Neutrophil (primary cell): ENCODE data around the gene TMC1.
"Not testable (repeated sequence)": the region's sequence is repeated elsewhere in the genome, so short reads cannot be mapped to it uniquely, and the experiment has no call there.

Source experiments
- H3K27ac ChIP-seq: fragments of 200-600 bp; sonication (generic); 2 replicates; pipeline ENCODE4 v1.5.1; 2016; ENCODE audit warnings: mild to moderate bottlenecking, moderate library complexity
- H3K27me3 ChIP-seq: fragments of 200-600 bp; sonication (generic); 2 replicates; pipeline ENCODE4 v1.6.0; 2016; ENCODE audit warnings: mild to moderate bottlenecking
- H3K36me3 ChIP-seq: fragments of 200-600 bp; sonication (generic); 2 replicates; pipeline ENCODE4 v1.5.1; 2017
- H3K4me1 ChIP-seq, 2 experiments: fragments of 200-600 bp in 1 of 2; sonication (generic) in 1 of 2; 1 replicate in 1 of 2; 2 replicates in 1 of 2; pipeline versions ENCODE4 v1.5.1 to v1.6.1; 2013 to 2016; ENCODE audit warnings: low read depth in 1 of 2, low read length in 1 of 2, mild to moderate bottlenecking in 1 of 2, moderate library complexity in 1 of 2; ENCODE audit not compliant: control insufficient read depth in 1 of 2, insufficient read depth in 1 of 2
- H3K4me3 ChIP-seq, 2 experiments: fragments of 200-600 bp in 1 of 2; sonication (generic) in 1 of 2; 1 replicate in 1 of 2; 2 replicates in 1 of 2; pipeline ENCODE4 v1.5.1; 2013 to 2016; ENCODE audit warnings: low read depth in 1 of 2, low read length in 1 of 2, mild to moderate bottlenecking in 1 of 2, moderate library complexity in 1 of 2
- H3K9me3 ChIP-seq: fragments of 200-600 bp; sonication (generic); 2 replicates; pipeline ENCODE4 v1.5.1; 2016
- TF ChIP-seq, protein P1 (sequence below): fragments of 200-600 bp; sonication (generic); IDR thresholded peaks from 2 replicates; pipeline ENCODE4 v1.5.1; 2016; ENCODE audit warnings: antibody characterized with exemption

TMC1 gene

DNA sequence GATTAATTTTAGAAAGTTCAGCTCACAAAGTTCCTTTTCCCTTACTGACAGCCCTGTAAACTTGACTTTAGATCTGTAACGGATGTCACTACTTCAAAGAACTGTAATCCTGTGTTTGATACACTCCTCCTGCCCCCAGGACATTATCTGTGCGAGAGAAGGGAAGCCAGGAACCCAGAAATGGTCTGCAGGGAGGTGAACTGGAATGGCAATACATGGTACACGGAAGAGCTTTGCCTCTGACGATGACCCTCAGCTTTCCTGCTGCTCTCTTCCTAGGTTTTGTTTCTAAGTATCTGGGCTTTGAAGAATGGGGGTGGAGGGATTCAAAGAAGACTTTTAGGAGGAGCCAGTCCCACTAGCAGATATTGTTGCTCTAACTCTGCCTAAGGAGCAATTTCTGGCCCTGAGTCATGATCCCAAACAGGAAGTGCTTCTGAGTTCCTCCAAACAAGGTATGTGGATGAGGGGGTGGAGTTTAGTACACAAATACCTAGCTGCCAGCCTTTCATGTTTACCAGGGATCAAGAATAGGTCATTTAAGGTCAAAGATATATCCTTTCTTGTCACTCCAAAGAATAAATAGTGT is 43.4 kb upstream of the TMC1 start:
- TF ChIP-seq, protein P1, sequence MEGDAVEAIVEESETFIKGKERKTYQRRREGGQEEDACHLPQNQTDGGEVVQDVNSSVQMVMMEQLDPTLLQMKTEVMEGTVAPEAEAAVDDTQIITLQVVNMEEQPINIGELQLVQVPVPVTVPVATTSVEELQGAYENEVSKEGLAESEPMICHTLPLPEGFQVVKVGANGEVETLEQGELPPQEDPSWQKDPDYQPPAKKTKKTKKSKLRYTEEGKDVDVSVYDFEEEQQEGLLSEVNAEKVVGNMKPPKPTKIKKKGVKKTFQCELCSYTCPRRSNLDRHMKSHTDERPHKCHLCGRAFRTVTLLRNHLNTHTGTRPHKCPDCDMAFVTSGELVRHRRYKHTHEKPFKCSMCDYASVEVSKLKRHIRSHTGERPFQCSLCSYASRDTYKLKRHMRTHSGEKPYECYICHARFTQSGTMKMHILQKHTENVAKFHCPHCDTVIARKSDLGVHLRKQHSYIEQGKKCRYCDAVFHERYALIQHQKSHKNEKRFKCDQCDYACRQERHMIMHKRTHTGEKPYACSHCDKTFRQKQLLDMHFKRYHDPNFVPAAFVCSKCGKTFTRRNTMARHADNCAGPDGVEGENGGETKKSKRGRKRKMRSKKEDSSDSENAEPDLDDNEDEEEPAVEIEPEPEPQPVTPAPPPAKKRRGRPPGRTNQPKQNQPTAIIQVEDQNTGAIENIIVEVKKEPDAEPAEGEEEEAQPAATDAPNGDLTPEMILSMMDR = no peak
- Histone ChIP-seq H3K9me3 (no peaks in the 10 kb centered on the region), H3K27ac (peak overlapping the region; percentile 19), H3K4me1 (peaks cover 5% of the 10 kb centered on the region in 2 experiments), H3K4me3 (no peak overlapping the region), H3K27me3 (no peaks in the 10 kb centered on the region), H3K36me3 (no peaks in the 10 kb centered on the region)

- no peaks in the 10 kb centered on the region for H3K36me3 ChIP-seq
- no peaks in the 10 kb centered on the region for H3K27me3 ChIP-seq
- H3K27ac ChIP-seq = no peak overlapping the region
- H3K9me3 ChIP-seq = no peaks in the 10 kb centered on the region
- TF ChIP-seq, protein P1 = no peak
- H3K4me1 ChIP-seq = peaks cover 5% of the 10 kb centered on the region in 2 experiments
- no peak overlapping the region for H3K4me3 ChIP-seq
Observed at GRCh38 chr9:72478966-72479365, 42.4 kb upstream of the TMC1 start.

DNA sequence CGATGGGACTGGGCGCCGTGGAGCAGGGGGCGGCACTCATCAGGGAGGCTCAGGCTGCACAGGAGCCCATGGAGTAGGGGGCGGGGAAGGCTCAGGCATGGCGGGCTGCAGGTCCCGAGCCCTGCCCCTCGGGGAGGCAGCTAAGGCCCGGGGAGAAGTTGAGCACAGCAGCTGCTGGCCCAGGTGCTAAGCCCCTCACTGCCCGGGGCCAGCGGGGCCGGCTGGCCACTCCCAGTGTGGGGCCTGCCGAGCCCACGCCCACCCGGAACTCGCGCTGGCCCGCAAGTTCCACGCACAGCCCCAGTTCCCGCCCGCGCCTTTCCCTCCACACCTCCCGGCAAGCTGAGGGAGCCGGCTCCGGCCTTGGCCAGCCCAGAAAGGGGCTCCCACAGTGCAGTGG is 41.1 kb upstream of the TMC1 start:
- not testable (repeated sequence) for H3K9me3 ChIP-seq, H3K27me3 ChIP-seq, H3K27ac ChIP-seq, H3K36me3 ChIP-seq, H3K4me1 ChIP-seq, H3K4me3 ChIP-seq

GRCh38 chr9:72480921-72481320 is 40.5 kb upstream of the TMC1 start:
- H3K4me3 ChIP-seq = no peak overlapping the region
- TF ChIP-seq, protein P1 = no peak
- H3K9me3 ChIP-seq = no peaks in the 10 kb centered on the region
- H3K27ac ChIP-seq = no peak overlapping the region
- H3K36me3 ChIP-seq = no peaks in the 10 kb centered on the region
- no peaks in the 10 kb centered on the region for H3K27me3 ChIP-seq
- H3K4me1 ChIP-seq = peaks cover 5% of the 10 kb centered on the region in 2 experiments

DNA sequence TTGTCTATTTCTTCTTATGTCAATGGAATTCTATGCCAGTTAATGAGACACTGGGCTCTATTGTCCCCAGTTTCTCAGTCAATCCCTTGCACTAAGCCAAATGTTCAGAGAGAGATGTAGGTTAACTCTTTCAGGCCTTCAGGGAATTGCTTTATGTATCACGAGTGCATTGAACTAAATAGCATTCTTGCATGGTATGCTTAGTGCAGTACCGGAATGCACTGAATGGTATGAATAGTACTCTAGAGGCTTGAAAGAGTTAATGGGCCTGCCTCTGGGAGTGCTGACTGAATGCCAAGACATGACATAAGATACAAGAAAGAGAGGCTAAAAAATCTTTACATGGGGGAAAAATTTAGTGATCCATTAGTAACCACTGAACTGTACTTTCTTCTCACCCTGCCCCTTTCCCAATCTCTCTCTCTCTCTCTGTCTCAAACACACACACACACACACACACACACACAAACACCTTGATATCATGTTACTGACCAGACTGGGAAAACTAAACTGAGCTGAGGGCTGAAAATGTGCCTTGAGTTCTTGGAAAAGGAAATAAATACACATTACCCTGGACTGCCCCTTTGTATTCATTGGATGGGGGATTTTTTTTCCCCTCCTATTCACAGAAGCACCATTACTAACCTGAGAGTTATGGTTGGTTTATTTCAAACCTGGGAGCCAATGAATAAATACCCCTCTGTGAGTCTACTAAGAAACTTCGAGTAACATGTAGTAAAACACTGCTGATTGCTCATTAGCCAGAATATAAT is 35.4 kb upstream of the TMC1 start:
- peaks cover 4% of the 10 kb centered on the region for H3K27me3 ChIP-seq
- TF ChIP-seq, protein P1 = no peak
- no peaks in the 10 kb centered on the region for H3K4me1 ChIP-seq
- H3K27ac ChIP-seq = no peak overlapping the region
- H3K36me3 ChIP-seq = no peaks in the 10 kb centered on the region
- H3K4me3 ChIP-seq = no peak overlapping the region
- no peaks in the 10 kb centered on the region for H3K9me3 ChIP-seq

DNA sequence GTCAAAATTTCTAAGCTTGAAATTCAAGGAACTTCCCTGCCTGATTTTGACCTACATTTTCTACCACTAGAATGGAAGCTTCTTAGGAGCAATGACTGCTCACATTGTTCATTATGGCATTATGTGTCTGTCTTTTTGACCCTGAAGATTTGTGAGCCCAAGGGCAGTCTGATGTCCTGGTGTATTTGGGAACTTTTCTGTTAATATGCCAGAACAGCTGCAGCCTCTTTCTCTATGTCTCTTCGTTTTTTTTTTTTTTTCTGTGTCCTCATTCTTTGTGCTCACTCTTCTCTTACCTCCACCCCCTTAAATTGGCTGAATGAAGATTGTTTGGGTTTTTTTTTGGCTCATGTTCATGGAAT is 34.8 kb upstream of the TMC1 start:
- Histone ChIP-seq H3K9me3 (no peaks in the 10 kb centered on the region), H3K27me3 (peaks cover 4% of the 10 kb centered on the region), H3K4me1 (no peaks in the 10 kb centered on the region), H3K4me3 (no peak overlapping the region), H3K36me3 (no peaks in the 10 kb centered on the region), H3K27ac (no peak overlapping the region)
- TF ChIP-seq, protein P1 = no peak

GRCh38 chr9:72487665-72488064 is 33.7 kb upstream of the TMC1 start:
- not testable (repeated sequence) for H3K27me3 ChIP-seq, H3K36me3 ChIP-seq, H3K4me3 ChIP-seq, H3K4me1 ChIP-seq, H3K9me3 ChIP-seq, H3K27ac ChIP-seq
